GM19023 (cell line): Measurements from ENCODE around the gene DLEC1.
"Not testable (repeated sequence)": the region's sequence is repeated elsewhere in the genome, so short reads cannot be mapped to it uniquely, and the experiment has no call there.

Experiments used
- ATAC-seq: cut with Tn5 transposase; IDR thresholded peaks from one replicate; pipeline ENCODE4 v1.9.1; 2021; ENCODE audit warnings: mild to moderate bottlenecking, moderate library complexity; ENCODE audit not compliant: unreplicated experiment

The DLEC1 gene

GRCh38 chr3:38082296-38082695 is 43.3 kb downstream of the DLEC1 start:
- ATAC-seq = not testable (repeated sequence)

GRCh38 chr3:38083254-38083653 is 44.2 kb downstream of the DLEC1 start:
- not testable (repeated sequence) for ATAC-seq

- no peak for ATAC-seq
These were observed 44.9 kb downstream of the DLEC1 start for GRCh38 chr3:38083871-38084333.

GRCh38 chr3:38084334-38085310 is 45.6 kb downstream of the DLEC1 start:
- no peak for ATAC-seq

GRCh38 chr3:38085311-38085942 is 46.4 kb downstream of the DLEC1 start:
- ATAC-seq = no peak

GRCh38 chr3:38085943-38086324 is 46.9 kb downstream of the DLEC1 start:
- no peak for ATAC-seq

GRCh38 chr3:38086496-38086895 is 47.5 kb downstream of the DLEC1 start:
- ATAC-seq = no peak

GRCh38 chr3:38087278-38087677 is 48.3 kb downstream of the DLEC1 start:
- not testable (repeated sequence) for ATAC-seq

GRCh38 chr3:38088126-38089078 is 49.4 kb downstream of the DLEC1 start:
- ATAC-seq = no peak

GRCh38 chr3:38089163-38089562 is 50.2 kb downstream of the DLEC1 start:
- no peak for ATAC-seq

GRCh38 chr3:38090453-38090852 is 51.4 kb downstream of the DLEC1 start:
- ATAC-seq = no peak

GRCh38 chr3:38094999-38095398 is 56.0 kb downstream of the DLEC1 start:
- no peak for ATAC-seq

- no peak for ATAC-seq
These were observed 56.9 kb downstream of the DLEC1 start for GRCh38 chr3:38095669-38096483.

GRCh38 chr3:38097446-38098375 is 58.7 kb downstream of the DLEC1 start:
- no peak for ATAC-seq

GRCh38 chr3:38098376-38098723 is 59.3 kb downstream of the DLEC1 start:
- no peak for ATAC-seq

GRCh38 chr3:38099518-38099917 is 60.5 kb downstream of the DLEC1 start:
- ATAC-seq = no peak

- ATAC-seq = no peak
These were observed 61.5 kb downstream of the DLEC1 start for GRCh38 chr3:38100498-38100897.

- no peak for ATAC-seq
These were observed 62.9 kb downstream of the DLEC1 start for GRCh38 chr3:38101811-38102443.

- no peak for ATAC-seq
These were observed 63.4 kb downstream of the DLEC1 start for GRCh38 chr3:38102444-38102814.
